ENCODE results near the gene MTUS2.

DNA sequence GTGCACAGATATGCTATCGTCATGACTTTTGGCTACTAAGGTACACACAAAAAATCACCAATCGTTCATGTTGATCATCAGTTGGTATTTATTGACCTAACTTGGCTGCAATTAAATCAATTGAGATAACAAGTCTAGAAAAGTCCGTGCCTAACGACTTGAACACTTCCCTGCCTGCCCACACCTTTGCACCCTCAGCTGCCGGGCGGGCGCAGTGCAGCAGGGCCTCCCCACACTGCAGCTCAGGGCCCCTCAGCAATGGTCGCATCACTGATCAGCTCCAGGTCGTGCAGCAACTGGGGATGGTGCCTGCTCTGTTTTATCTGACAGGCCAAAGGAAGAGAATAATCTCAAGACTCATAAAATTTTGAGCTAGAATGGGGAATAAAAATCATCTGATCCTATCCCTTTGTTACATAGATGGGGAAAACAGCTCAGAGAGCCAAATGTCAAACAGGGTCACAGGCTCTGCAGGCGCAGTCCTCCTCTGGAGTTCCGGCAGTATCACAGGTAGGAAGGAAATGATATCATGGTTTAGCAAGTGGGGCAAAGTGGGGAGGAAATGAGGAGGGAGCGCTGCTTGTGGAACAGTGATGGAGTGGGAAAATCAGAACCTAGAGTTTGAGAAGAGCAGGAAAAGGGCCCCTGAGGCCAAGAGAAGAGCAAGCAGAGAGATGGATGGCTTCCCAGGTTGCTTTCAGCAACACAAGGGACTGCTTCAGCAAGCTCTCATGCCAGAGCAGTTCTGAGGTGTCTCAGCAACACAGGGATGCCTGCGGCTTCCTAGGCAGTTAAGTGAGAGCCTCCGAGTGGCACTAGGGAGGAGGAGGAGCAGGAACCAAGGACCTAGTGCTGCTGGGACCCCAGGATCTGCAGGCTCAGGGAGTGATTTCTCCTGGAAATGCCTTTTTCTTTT, 717.9 kb downstream of the MTUS2 start:
- TF ChIP-seq EZH2phosphoT487 (IDR thresholded peaks at IDR 0.05; ENCODE audit: low read length) (no peak), EZH2 (optimal IDR thresholded peaks at IDR 0.05; ENCODE audit: low read depth, low read length) (no peak)
- TF ChIP-seq, protein P1, sequence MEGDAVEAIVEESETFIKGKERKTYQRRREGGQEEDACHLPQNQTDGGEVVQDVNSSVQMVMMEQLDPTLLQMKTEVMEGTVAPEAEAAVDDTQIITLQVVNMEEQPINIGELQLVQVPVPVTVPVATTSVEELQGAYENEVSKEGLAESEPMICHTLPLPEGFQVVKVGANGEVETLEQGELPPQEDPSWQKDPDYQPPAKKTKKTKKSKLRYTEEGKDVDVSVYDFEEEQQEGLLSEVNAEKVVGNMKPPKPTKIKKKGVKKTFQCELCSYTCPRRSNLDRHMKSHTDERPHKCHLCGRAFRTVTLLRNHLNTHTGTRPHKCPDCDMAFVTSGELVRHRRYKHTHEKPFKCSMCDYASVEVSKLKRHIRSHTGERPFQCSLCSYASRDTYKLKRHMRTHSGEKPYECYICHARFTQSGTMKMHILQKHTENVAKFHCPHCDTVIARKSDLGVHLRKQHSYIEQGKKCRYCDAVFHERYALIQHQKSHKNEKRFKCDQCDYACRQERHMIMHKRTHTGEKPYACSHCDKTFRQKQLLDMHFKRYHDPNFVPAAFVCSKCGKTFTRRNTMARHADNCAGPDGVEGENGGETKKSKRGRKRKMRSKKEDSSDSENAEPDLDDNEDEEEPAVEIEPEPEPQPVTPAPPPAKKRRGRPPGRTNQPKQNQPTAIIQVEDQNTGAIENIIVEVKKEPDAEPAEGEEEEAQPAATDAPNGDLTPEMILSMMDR (IDR thresholded peaks at IDR 0.05; ENCODE audit: low read length): no peak

Measured in MM.1S (cell line).